Chondrocyte (in vitro differentiated cells): Measurements from ENCODE around the gene GRWD1. TPM values are rescaled to one million over a fixed set of nuclear protein-coding genes. Genes with fewer than 3 reads are reported as not detected.

Experiments used
- DNase-seq: peaks from one replicate; pipeline ENCODE4 v3.0.0; 2021; ENCODE audit warnings: mixed read lengths, low spot score
- H3K27ac Mint-ChIP-seq: one replicate; pipeline ENCODE4 v1.8.0; 2021; ENCODE audit warnings: mild to moderate bottlenecking, moderate library complexity, mixed read lengths; ENCODE audit not compliant: unreplicated experiment
- H3K27me3 Mint-ChIP-seq: 2 replicates; pipeline ENCODE4 v1.8.0; 2021; ENCODE audit warnings: low read depth, mixed read lengths
- H3K36me3 Mint-ChIP-seq: 2 replicates; pipeline ENCODE4 v1.8.0; 2021; ENCODE audit warnings: low read depth, mixed read lengths
- H3K4me1 Mint-ChIP-seq: 2 replicates; pipeline ENCODE4 v1.8.0; 2021; ENCODE audit warnings: low read depth, mild to moderate bottlenecking, mixed read lengths
- H3K4me3 Mint-ChIP-seq: one replicate; pipeline ENCODE4 v1.8.0; 2021; ENCODE audit warnings: mild to moderate bottlenecking, moderate library complexity, mixed read lengths; ENCODE audit not compliant: unreplicated experiment
- H3K9me3 Mint-ChIP-seq: 2 replicates; pipeline ENCODE4 v1.8.0; 2021; ENCODE audit warnings: low read depth, mixed read lengths
- CTCF ChIP-seq: fragments of 200-600 bp; sonication (generic); IDR thresholded peaks from 2 replicates; pipeline ENCODE4 v1.5.0; 2021; ENCODE audit warnings: antibody characterized with exemption, mild to moderate bottlenecking, moderate library complexity
- total RNA-seq: library from RNA; stranded (reverse); gene quantifications from 3 replicates; pipeline ENCODE4 v1.2.1, GENCODE V29; 2021

Gene GRWD1
- total RNA-seq, 1 donor from 2014 or later: 20.7 TPM

GRCh38 chr19:48500830-48501493 lies 55.2 kb downstream of the GRWD1 start:
- H3K27me3 Mint-ChIP-seq: peaks cover 15% of the 10 kb centered on the region
- peaks cover 7% of the 10 kb centered on the region for H3K4me1 Mint-ChIP-seq
- H3K36me3 Mint-ChIP-seq: no peaks in the 10 kb centered on the region
- no peak overlapping the region for H3K4me3 Mint-ChIP-seq
- no peaks in the 10 kb centered on the region for H3K9me3 Mint-ChIP-seq
- no peak for TF ChIP-seq CTCF
- H3K27ac Mint-ChIP-seq: no peak overlapping the region
- DNase-seq: no peak

- Mint-ChIP-seq H3K27ac (no peak overlapping the region), H3K36me3 (no peaks in the 10 kb centered on the region), H3K9me3 (no peaks in the 10 kb centered on the region), H3K4me3 (no peak overlapping the region), H3K27me3 (peaks cover 15% of the 10 kb centered on the region), H3K4me1 (peaks cover 7% of the 10 kb centered on the region)
- DNase-seq: no peak
- TF ChIP-seq CTCF: no peak
These were observed 55.9 kb downstream of the GRWD1 start for GRCh38 chr19:48501494-48502349.

- H3K27ac Mint-ChIP-seq: no peak overlapping the region
These were observed 56.7 kb downstream of the GRWD1 start for GRCh38 chr19:48502350-48503018.

GRCh38 chr19:48506138-48506733 lies 60.5 kb downstream of the GRWD1 start:
- no peak overlapping the region for H3K27ac Mint-ChIP-seq
- peaks cover 8% of the 10 kb centered on the region for H3K27me3 Mint-ChIP-seq
- H3K9me3 Mint-ChIP-seq: no peaks in the 10 kb centered on the region
- TF ChIP-seq CTCF: peak; percentile 81
- peaks cover 12% of the 10 kb centered on the region for H3K4me1 Mint-ChIP-seq
- H3K36me3 Mint-ChIP-seq: no peaks in the 10 kb centered on the region
- no peak for DNase-seq
- no peak overlapping the region for H3K4me3 Mint-ChIP-seq

More at GRCh38 chr19:48502350-48503018, 56.7 kb downstream of the GRWD1 start:
- Mint-ChIP-seq H3K9me3 (no peaks in the 10 kb centered on the region), H3K36me3 (no peaks in the 10 kb centered on the region), H3K27me3 (peaks cover 15% of the 10 kb centered on the region), H3K4me1 (peaks cover 7% of the 10 kb centered on the region), H3K4me3 (no peak overlapping the region)
- no peak for DNase-seq
- TF ChIP-seq CTCF: no peak

Other genes starting within 250 kb of the GRWD1 start
- gene CARD8, start 190.1 kb upstream of the GRWD1 start, total RNA-seq: 19.8 to 29.5 TPM (median 23.3 TPM) in 3 replicates
- gene ZNF114, start 175.9 kb upstream of the GRWD1 start, total RNA-seq: 0.27 to 0.97 TPM (median 0.87 TPM) in 3 replicates
- gene EMP3, start 120.4 kb upstream of the GRWD1 start, total RNA-seq: 257 to 284 TPM (median 277 TPM) in 3 replicates
- gene TMEM143, start 82.0 kb upstream of the GRWD1 start, total RNA-seq: 5.4 to 14.0 TPM (median 10.1 TPM) in 3 replicates
- not detected in 3 replicates for gene SYNGR4, start 81.6 kb upstream of the GRWD1 start, total RNA-seq
- gene KDELR1, start 54.4 kb upstream of the GRWD1 start, total RNA-seq: 251 to 261 TPM (median 251 TPM) in 3 replicates
- 2.4 to 5.1 TPM (median 4.9 TPM) in 3 replicates for gene GRIN2D, start 52.3 kb upstream of the GRWD1 start, total RNA-seq
- 0.90 to 1.1 TPM (median 0.95 TPM) in 3 replicates for gene KCNJ14, start 9.6 kb downstream of the GRWD1 start, total RNA-seq
- gene CYTH2, start 23.4 kb downstream of the GRWD1 start, total RNA-seq: 68.7 to 76.7 TPM (median 69.9 TPM) in 3 replicates
- 0.48 to 0.67 TPM (median 0.54 TPM) in 3 replicates for gene LMTK3, start 65.9 kb downstream of the GRWD1 start, total RNA-seq
- 0.22 TPM in 1 of 3 replicates, not detected in the others for gene SULT2B1, start 106.2 kb downstream of the GRWD1 start, total RNA-seq
- gene SPACA4, start 160.8 kb downstream of the GRWD1 start, total RNA-seq: not detected in 3 replicates
- 0.38 to 0.77 TPM (median 0.67 TPM) in 3 replicates for gene FAM83E, start 169.1 kb downstream of the GRWD1 start, total RNA-seq
- 727 to 753 TPM (median 751 TPM) in 3 replicates for gene RPL18, start 173.2 kb downstream of the GRWD1 start, total RNA-seq
- gene SPHK2, start 173.5 kb downstream of the GRWD1 start, total RNA-seq: 18.6 to 26.5 TPM (median 20.7 TPM) in 3 replicates
- gene DBP, start 191.4 kb downstream of the GRWD1 start, total RNA-seq: 2.1 to 6.2 TPM (median 3.9 TPM) in 3 replicates
- 8.1 to 14.1 TPM (median 9.1 TPM) in 3 replicates for gene CA11, start 200.2 kb downstream of the GRWD1 start, total RNA-seq
- gene NTN5, start 227.0 kb downstream of the GRWD1 start, total RNA-seq: 0.97 to 1.1 TPM (median 1.1 TPM) in 3 replicates
- gene FUT2, start 250.0 kb downstream of the GRWD1 start, total RNA-seq: not detected in 3 replicates